H9 (cell line): ENCODE data around the gene DLG1. TPM values are rescaled to one million over a fixed set of nuclear protein-coding genes. Genes with fewer than 3 reads are reported as not detected.
A peak's percentile ranks its signal among the peaks of the same experiment; 100 is the strongest.

ENCODE experiments used
- DNase-seq: peaks from one replicate; pipeline ENCODE4 v3.0.0-alpha.2; 2017
- H2AFZ ChIP-seq: one replicate; pipeline ENCODE4 v1.6.1; 2013; ENCODE audit warnings: mild to moderate bottlenecking, low read length, control low read depth, moderate library complexity
- H2AK5ac ChIP-seq: 2 replicates; pipeline ENCODE4 v1.6.1; 2013; ENCODE audit warnings: low read length, control low read depth, mixed read lengths; ENCODE audit not compliant: insufficient read length
- H2BK120ac ChIP-seq: one replicate; pipeline ENCODE4 v1.6.1; 2013; ENCODE audit warnings: low read depth, mild to moderate bottlenecking, low read length, control low read depth, inconsistent platforms; ENCODE audit not compliant: poor library complexity, severe bottlenecking
- H2BK12ac ChIP-seq: 2 replicates; pipeline ENCODE4 v1.6.1; 2013; ENCODE audit warnings: low read length, control low read depth, mixed read lengths, low read depth; ENCODE audit not compliant: insufficient read length
- H2BK15ac ChIP-seq: 2 replicates; pipeline ENCODE4 v1.6.1; 2013; ENCODE audit warnings: low read depth, low read length, control low read depth
- H2BK20ac ChIP-seq: one replicate; pipeline ENCODE4 v1.6.1; 2013; ENCODE audit warnings: low read depth, mild to moderate bottlenecking, low read length, control low read depth, inconsistent platforms; ENCODE audit not compliant: poor library complexity, severe bottlenecking
- H2BK5ac ChIP-seq: 2 replicates; pipeline ENCODE4 v1.6.1; 2013; ENCODE audit warnings: low read length, control low read depth, mixed read lengths; ENCODE audit not compliant: insufficient read length
- H3K14ac ChIP-seq: 2 replicates; pipeline ENCODE4 v1.6.1; 2013; ENCODE audit warnings: low read length, control low read depth; ENCODE audit not compliant: insufficient read depth
- H3K18ac ChIP-seq: 2 replicates; pipeline ENCODE4 v1.6.1; 2013; ENCODE audit warnings: low read depth, mild to moderate bottlenecking, mixed read lengths, low read length, control low read depth; ENCODE audit not compliant: insufficient read length
- H3K23ac ChIP-seq: 2 replicates; pipeline ENCODE4 v1.6.1; 2013; ENCODE audit warnings: low read length, control low read depth, mixed read lengths, low read depth; ENCODE audit not compliant: insufficient read length
- H3K23me2 ChIP-seq: 2 replicates; pipeline ENCODE4 v1.6.1; 2013; ENCODE audit warnings: low read depth, mild to moderate bottlenecking, mixed read lengths, low read length, control low read depth; ENCODE audit not compliant: insufficient read length, poor library complexity, severe bottlenecking
- H3K27ac ChIP-seq: 2 replicates; pipeline ENCODE4 v1.5.1; 2013; ENCODE audit warnings: low read length, control low read depth, mixed read lengths, low read depth; ENCODE audit not compliant: insufficient read length
- H3K27me3 ChIP-seq: 2 replicates; pipeline ENCODE4 v1.6.1; 2013; ENCODE audit warnings: low read length, control low read depth, inconsistent platforms; ENCODE audit not compliant: insufficient read depth
- H3K4ac ChIP-seq: 2 replicates; pipeline ENCODE4 v1.6.1; 2013; ENCODE audit warnings: low read depth, mild to moderate bottlenecking, control low read depth, inconsistent platforms, low read length, moderate library complexity
- H3K4me1 ChIP-seq: 2 replicates; pipeline ENCODE4 v1.6.1; 2013; ENCODE audit warnings: low read length, control low read depth, inconsistent platforms; ENCODE audit not compliant: insufficient read depth
- H3K4me2 ChIP-seq: 2 replicates; pipeline ENCODE4 v1.6.1; 2013; ENCODE audit warnings: low read length, control low read depth, mixed read lengths; ENCODE audit not compliant: insufficient read length, insufficient read depth
- H3K56ac ChIP-seq: 2 replicates; pipeline ENCODE4 v1.6.1; 2013; ENCODE audit warnings: low read depth, mild to moderate bottlenecking, mixed read lengths, low read length, control low read depth; ENCODE audit not compliant: insufficient read length
- H3K79me1 ChIP-seq: 2 replicates; pipeline ENCODE4 v1.6.1; 2013; ENCODE audit warnings: low read depth, mild to moderate bottlenecking, moderate library complexity, low read length, control low read depth, inconsistent platforms; ENCODE audit not compliant: insufficient read depth, poor library complexity, severe bottlenecking
- H3K79me2 ChIP-seq: 2 replicates; pipeline ENCODE4 v1.6.1; 2013; ENCODE audit warnings: low read length, control low read depth, inconsistent platforms; ENCODE audit not compliant: insufficient read depth
- H3K9ac ChIP-seq: 2 replicates; pipeline ENCODE4 v1.6.1; 2013; ENCODE audit warnings: low read length, control low read depth, mixed read lengths; ENCODE audit not compliant: insufficient read length; ENCODE audit errors: extremely low read depth
- H3K9me3 ChIP-seq: one replicate; pipeline ENCODE4 v1.6.1; 2013; ENCODE audit warnings: low read depth, low read length, inconsistent platforms; ENCODE audit not compliant: control insufficient read depth
- H3T11ph ChIP-seq: one replicate; pipeline ENCODE4 v1.6.1; 2013; ENCODE audit warnings: mild to moderate bottlenecking, low read length, control low read depth, inconsistent platforms
- H4K20me1 ChIP-seq: one replicate; pipeline ENCODE4 v1.6.1; 2013; ENCODE audit not compliant: control insufficient read depth, insufficient read length, insufficient read depth
- H4K5ac ChIP-seq: 2 replicates; pipeline ENCODE4 v1.6.1; 2013; ENCODE audit warnings: low read depth, mild to moderate bottlenecking, mixed read lengths, low read length, control low read depth; ENCODE audit not compliant: insufficient read length
- H4K8ac ChIP-seq: replicated peaks from 2 replicates; pipeline ENCODE4 v1.6.1; 2013; ENCODE audit warnings: low read length, control low read depth, mixed read lengths, low read depth; ENCODE audit not compliant: insufficient read length
- H4K91ac ChIP-seq: 2 replicates; pipeline ENCODE4 v1.6.1; 2013; ENCODE audit warnings: low read depth, mild to moderate bottlenecking, moderate library complexity, mixed read lengths, low read length, control low read depth; ENCODE audit not compliant: insufficient read length
- H3K27ac Mint-ChIP-seq, 3 experiments: 2 replicates in 2 of 3; 3 replicates in 1 of 3; pipeline ENCODE4 v1.8.0; 2020 to 2021; ENCODE audit warnings: mixed read lengths in 3 of 3, mild to moderate bottlenecking in 1 of 3, moderate library complexity in 1 of 3
- H3K27me3 Mint-ChIP-seq: 2 replicates; pipeline ENCODE4 v1.8.0; 2021; ENCODE audit warnings: low read depth, mild to moderate bottlenecking, moderate library complexity, mixed read lengths
- H3K36me3 Mint-ChIP-seq, 3 experiments: 2 replicates in 2 of 3; 3 replicates in 1 of 3; pipeline ENCODE4 v1.8.0; 2020 to 2021; ENCODE audit warnings: low read depth in 3 of 3, mixed read lengths in 3 of 3; ENCODE audit not compliant: insufficient read depth in 1 of 3
- H3K4me1 Mint-ChIP-seq, 2 experiments: 2 replicates each; pipeline ENCODE4 v1.8.0; 2020; ENCODE audit warnings: mixed read lengths in 2 of 2
- H3K4me3 Mint-ChIP-seq, 2 experiments: 2 replicates in 1 of 2; 3 replicates in 1 of 2; pipeline ENCODE4 v1.8.0; 2020 to 2021; ENCODE audit warnings: mild to moderate bottlenecking in 2 of 2, mixed read lengths in 2 of 2, moderate library complexity in 1 of 2
- H3K9me3 Mint-ChIP-seq, 2 experiments: 2 replicates in 1 of 2; 3 replicates in 1 of 2; pipeline ENCODE4 v1.8.0; 2020; ENCODE audit warnings: mild to moderate bottlenecking in 2 of 2, mixed read lengths in 2 of 2, moderate library complexity in 1 of 2
- CTCF ChIP-seq: fragments of 200-600 bp; sonication (generic); conservative IDR thresholded peaks from 3 replicates; pipeline ENCODE4 v1.8.0; 2021; ENCODE audit warnings: antibody characterized with exemption, mild to moderate bottlenecking
- WGBS: extraction: QIAGEN DNeasy Blood & Tissue Kit; methylation state at CpG from one replicate; pipeline ENCODE4 v1.1.7; 2013; ENCODE audit warnings: missing lambda C conversion rate, low lambda C conversion rate, mixed read lengths; ENCODE audit not compliant: insufficient read length; ENCODE audit errors: extremely low coverage; 5-methylcytosine and 5-hydroxymethylcytosine counted together
- total RNA-seq: library from RNA; stranded (reverse); gene quantifications from 2 replicates; pipeline ENCODE4 v1.2.1, GENCODE V29; 2021

DLG1 gene
- total RNA-seq, 1 experiment from 2014 or later = 84.1 TPM

GRCh38 chr3:197028728-197029510 lies 269.5 kb downstream of the DLG1 start:
- Histone ChIP-seq H4K91ac (no peak overlapping the region), H3K14ac (no peak overlapping the region; the same call in 1 of the 2 replicates), H3K9me3 (no peaks in the 10 kb centered on the region), H2BK15ac (no peak overlapping the region), H3K23me2 (no peaks in the 10 kb centered on the region), H3K4me1 (no peaks in the 10 kb centered on the region; the same call in 1 of the 2 replicates), H3K27ac (no peak overlapping the region), H2AFZ (no peak overlapping the region), H3K9ac (no peak overlapping the region), H2BK12ac (no peak overlapping the region), H2BK120ac (no peak overlapping the region), H2BK5ac (no peak overlapping the region), H3K79me2 (no peaks in the 10 kb centered on the region), H3K4me2 (peak overlapping the region; percentile 36), H2AK5ac (no peak overlapping the region), H3K79me1 (no peaks in the 10 kb centered on the region), H3K56ac (no peak overlapping the region), H4K8ac (no peak overlapping the region), H2BK20ac (no peak overlapping the region), H3K27me3 (no peaks in the 10 kb centered on the region; the same call in 1 of the 2 replicates), H3K4ac (no peak overlapping the region), H4K20me1 (no peaks in the 10 kb centered on the region), H3T11ph (no peak overlapping the region), H3K23ac (no peak overlapping the region), H3K18ac (no peak overlapping the region), H4K5ac (no peak overlapping the region)
- no CpG with 5 or more reads among the region's 67 CpGs for WGBS
- DNase-seq = peak; percentile 38
- Mint-ChIP-seq H3K4me3 (peak overlapping the region; percentile 67 to 85), H3K9me3 (peaks cover 2% of the 10 kb centered on the region in 2 experiments; a peak in 2 of 5 replicates), H3K4me1 (peaks cover 2 to 8% of the 10 kb centered on the region in 2 experiments; a peak in 2 of 4 replicates), H3K27me3 (peaks cover 38% of the 10 kb centered on the region), H3K27ac (no peak overlapping the region; a peak in 1 of 7 replicates), H3K36me3 (peaks cover 0 to 7% (median 0%) of the 10 kb centered on the region in 3 experiments; a peak in 1 of 7 replicates)
- TF ChIP-seq CTCF = no peak
